Type B pancreatic cell (in vitro differentiated cells): Measurements from ENCODE around the gene ADIPOR2. TPM values are rescaled to one million over a fixed set of nuclear protein-coding genes. Genes with fewer than 3 reads are reported as not detected.

ENCODE experiments used
- DNase-seq: peaks from one replicate; pipeline ENCODE4 v3.0.0; 2021; ENCODE audit warnings: mixed read lengths; ENCODE audit not compliant: unreplicated experiment; ENCODE audit errors: extremely low spot score
- H3K27ac Mint-ChIP-seq: 2 replicates; pipeline ENCODE4 v1.8.0; 2021; ENCODE audit warnings: mild to moderate bottlenecking, mixed read lengths
- H3K27me3 Mint-ChIP-seq: 2 replicates; pipeline ENCODE4 v1.8.0; 2021; ENCODE audit warnings: mixed read lengths
- H3K36me3 Mint-ChIP-seq: 2 replicates; pipeline ENCODE4 v1.8.0; 2021; ENCODE audit warnings: mixed read lengths
- H3K4me1 Mint-ChIP-seq: one replicate; pipeline ENCODE4 v1.8.0; 2021; ENCODE audit warnings: mixed read lengths; ENCODE audit not compliant: unreplicated experiment
- H3K4me3 Mint-ChIP-seq: 2 replicates; pipeline ENCODE4 v1.8.0; 2021; ENCODE audit warnings: mild to moderate bottlenecking, mixed read lengths
- H3K9me3 Mint-ChIP-seq: 2 replicates; pipeline ENCODE4 v1.8.0; 2021; ENCODE audit warnings: mixed read lengths
- CTCF ChIP-seq: fragments of 200-600 bp; sonication (generic); conservative IDR thresholded peaks from 2 replicates; pipeline ENCODE4 v1.5.0; 2021; ENCODE audit warnings: antibody characterized with exemption, mild to moderate bottlenecking
- total RNA-seq: library from RNA; stranded (reverse); gene quantifications from 2 replicates; pipeline ENCODE4 v1.2.1, GENCODE V29; 2021; ENCODE audit warnings: low replicate concordance

The ADIPOR2 gene
- total RNA-seq, 1 donor from 2014 or later, result 49.2 TPM

- no peaks in the 10 kb centered on the region for H3K4me1 Mint-ChIP-seq
- H3K4me3 Mint-ChIP-seq, result no peak overlapping the region
- no peak for TF ChIP-seq CTCF
Measured at GRCh38 chr12:1651946-1652345, 38.9 kb upstream of the ADIPOR2 start.

GRCh38 chr12:1655225-1655788 is 35.6 kb upstream of the ADIPOR2 start:
- Mint-ChIP-seq H3K4me3 (no peak overlapping the region), H3K27ac (peak overlapping the region; percentile 21), H3K27me3 (peaks cover 56% of the 10 kb centered on the region), H3K36me3 (peaks cover under 1% of the 10 kb centered on the region), H3K9me3 (no peaks in the 10 kb centered on the region), H3K4me1 (no peaks in the 10 kb centered on the region)
- TF ChIP-seq CTCF, result no peak
- DNase-seq, result no peak

More at GRCh38 chr12:1651946-1652345, 38.9 kb upstream of the ADIPOR2 start:
- Mint-ChIP-seq H3K27ac (no peak overlapping the region), H3K9me3 (no peaks in the 10 kb centered on the region), H3K36me3 (peaks cover 18% of the 10 kb centered on the region), H3K27me3 (peaks cover 67% of the 10 kb centered on the region)
- no peak for DNase-seq

GRCh38 chr12:1656902-1657301 is 34.0 kb upstream of the ADIPOR2 start:
- Mint-ChIP-seq H3K9me3 (no peaks in the 10 kb centered on the region), H3K4me1 (no peaks in the 10 kb centered on the region), H3K36me3 (no peaks in the 10 kb centered on the region), H3K4me3 (no peak overlapping the region), H3K27ac (no peak overlapping the region), H3K27me3 (peaks cover 48% of the 10 kb centered on the region)
- no peak for TF ChIP-seq CTCF
- DNase-seq, result no peak

GRCh38 chr12:1657688-1658087 is 33.2 kb upstream of the ADIPOR2 start:
- no peaks in the 10 kb centered on the region for H3K9me3 Mint-ChIP-seq
- H3K4me3 Mint-ChIP-seq, result no peak overlapping the region
- H3K27ac Mint-ChIP-seq, result no peak overlapping the region
- no peaks in the 10 kb centered on the region for H3K36me3 Mint-ChIP-seq
- H3K4me1 Mint-ChIP-seq, result no peaks in the 10 kb centered on the region
- peaks cover 43% of the 10 kb centered on the region for H3K27me3 Mint-ChIP-seq
- DNase-seq, result no peak
- TF ChIP-seq CTCF, result no peak

- peak overlapping the region; percentile 90 for H3K27ac Mint-ChIP-seq
- H3K9me3 Mint-ChIP-seq, result peaks cover 5% of the 10 kb centered on the region
- H3K36me3 Mint-ChIP-seq, result peaks cover 4% of the 10 kb centered on the region
- H3K27me3 Mint-ChIP-seq, result peaks cover 39% of the 10 kb centered on the region
- DNase-seq, result no peak
- TF ChIP-seq CTCF, result no peak
- H3K4me1 Mint-ChIP-seq, result peaks cover 4% of the 10 kb centered on the region
- H3K4me3 Mint-ChIP-seq, result peak overlapping the region; percentile 75
Measured at GRCh38 chr12:1660304-1661187, 30.3 kb upstream of the ADIPOR2 start.
